Loucy (cell line): ENCODE measurements around the gene NUSAP1.

ENCODE experiments used
- EZH2phosphoT487 ChIP-seq: fragments of 200-600 bp; IDR thresholded peaks from 2 replicates; pipeline ENCODE4 v1.6.1; 2018; ENCODE audit warnings: antibody characterized with exemption, mild to moderate bottlenecking, moderate library complexity, borderline replicate concordance
- TF ChIP-seq, protein P1 (sequence below): fragments of 200-600 bp; sonication (generic); conservative IDR thresholded peaks from 2 replicates; pipeline ENCODE4 v1.5.1; 2014; ENCODE audit warnings: mild to moderate bottlenecking, antibody characterized with exemption, low read length

GRCh38 chr15:41283653-41284426, 48.8 kb upstream of the NUSAP1 start:
- TF ChIP-seq, protein P1, sequence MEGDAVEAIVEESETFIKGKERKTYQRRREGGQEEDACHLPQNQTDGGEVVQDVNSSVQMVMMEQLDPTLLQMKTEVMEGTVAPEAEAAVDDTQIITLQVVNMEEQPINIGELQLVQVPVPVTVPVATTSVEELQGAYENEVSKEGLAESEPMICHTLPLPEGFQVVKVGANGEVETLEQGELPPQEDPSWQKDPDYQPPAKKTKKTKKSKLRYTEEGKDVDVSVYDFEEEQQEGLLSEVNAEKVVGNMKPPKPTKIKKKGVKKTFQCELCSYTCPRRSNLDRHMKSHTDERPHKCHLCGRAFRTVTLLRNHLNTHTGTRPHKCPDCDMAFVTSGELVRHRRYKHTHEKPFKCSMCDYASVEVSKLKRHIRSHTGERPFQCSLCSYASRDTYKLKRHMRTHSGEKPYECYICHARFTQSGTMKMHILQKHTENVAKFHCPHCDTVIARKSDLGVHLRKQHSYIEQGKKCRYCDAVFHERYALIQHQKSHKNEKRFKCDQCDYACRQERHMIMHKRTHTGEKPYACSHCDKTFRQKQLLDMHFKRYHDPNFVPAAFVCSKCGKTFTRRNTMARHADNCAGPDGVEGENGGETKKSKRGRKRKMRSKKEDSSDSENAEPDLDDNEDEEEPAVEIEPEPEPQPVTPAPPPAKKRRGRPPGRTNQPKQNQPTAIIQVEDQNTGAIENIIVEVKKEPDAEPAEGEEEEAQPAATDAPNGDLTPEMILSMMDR = no peak
- TF ChIP-seq EZH2phosphoT487 = no peak
